K562 (cell line): ENCODE measurements around the gene SOD1. TPM values are rescaled to one million over a fixed set of nuclear protein-coding genes. Genes with fewer than 3 reads are reported as not detected.
A peak's percentile ranks its signal among the peaks of the same experiment; 100 is the strongest.

Experiments
- ASH1L ChIP-seq: fragments of 450-650 bp; IDR thresholded peaks from 2 replicates; pipeline ENCODE4 v1.6.1; 2018; ENCODE audit warnings: borderline replicate concordance, mild to moderate bottlenecking, low read depth; ENCODE audit not compliant: partially characterized antibody
- BRF1 ChIP-seq: IDR thresholded peaks from 3 replicates; pipeline ENCODE4 v1.6.1; 2011; ENCODE audit warnings: borderline replicate concordance, mild to moderate bottlenecking; ENCODE audit not compliant: insufficient read length; ENCODE audit errors: extremely low read depth
- BRF2 ChIP-seq: IDR thresholded peaks from 3 replicates; pipeline ENCODE4 v1.6.1; 2011; ENCODE audit warnings: borderline replicate concordance, mild to moderate bottlenecking; ENCODE audit not compliant: insufficient read length, insufficient read depth
- DMBX1 ChIP-seq: fragments of 250-450 bp; sonication (Bioruptor Pico); IDR thresholded peaks from 2 replicates; pipeline ENCODE4 v1.8.0; 2022; ENCODE audit warnings: inconsistent platforms, mild to moderate bottlenecking, moderate library complexity, borderline replicate concordance
- ELF4 ChIP-seq: fragments of 450-650 bp; formaldehyde crosslinking; IDR thresholded peaks from 2 replicates; pipeline ENCODE4 v1.4.0; 2022; ENCODE audit warnings: missing genetic modification characterization
- FUS ChIP-seq: fragments of 200-400 bp; formaldehyde crosslinking; optimal IDR thresholded peaks from 2 replicates; pipeline ENCODE3; 2017; ENCODE audit warnings: low read depth, low read length
- KAT7 ChIP-seq: sonication (generic); formaldehyde crosslinking; IDR thresholded peaks from 2 replicates; pipeline ENCODE4 v1.8.0; 2022; ENCODE audit warnings: missing genetic modification reagents, mild to moderate bottlenecking, borderline replicate concordance
- LCOR ChIP-seq: sonication (generic); formaldehyde crosslinking; IDR thresholded peaks from 2 replicates; pipeline ENCODE4 v1.8.0; 2022; ENCODE audit warnings: mild to moderate bottlenecking, missing genetic modification reagents
- MAZ ChIP-seq, 2 experiments: fragments of 450-650 bp in 1 of 2; sonication (generic) in 1 of 2; formaldehyde crosslinking; IDR thresholded peaks in 1 of 2; conservative IDR thresholded peaks in 1 of 2; 2 replicates each; pipeline versions ENCODE4 v1.4.0 to v1.5.0; 2020; ENCODE audit warnings: mild to moderate bottlenecking in 1 of 2, missing genetic modification reagents in 1 of 2
- PHF21A ChIP-seq: fragments of 450-650 bp; IDR thresholded peaks from 2 replicates; pipeline ENCODE4 v1.6.1; 2017; ENCODE audit warnings: low read depth, borderline replicate concordance
- RB1 ChIP-seq: fragments of 450-650 bp; IDR thresholded peaks from 2 replicates; pipeline ENCODE4 v1.6.1; 2017; ENCODE audit warnings: low read depth, mild to moderate bottlenecking
- RBM39 ChIP-seq: fragments of 200-400 bp; formaldehyde crosslinking; optimal IDR thresholded peaks from 2 replicates; pipeline ENCODE3; 2018; ENCODE audit warnings: low read depth, low read length
- RFX7 ChIP-seq: fragments of 250-450 bp; sonication (Bioruptor Pico); IDR thresholded peaks from 2 replicates; pipeline ENCODE4 v1.5.1; 2021; ENCODE audit warnings: mild to moderate bottlenecking
- SIN3A ChIP-seq, 2 experiments: fragments of 150-350 bp in 1 of 2; IDR thresholded peaks; 2 replicates each; pipeline ENCODE4 v1.6.1; 2011 to 2016; ENCODE audit warnings: borderline replicate concordance in 2 of 2, low read depth in 2 of 2, low read length in 2 of 2, mild to moderate bottlenecking in 2 of 2, moderate library complexity in 2 of 2; ENCODE audit not compliant: control insufficient read depth in 1 of 2
- SMARCC2 ChIP-seq: fragments of 450-650 bp; IDR thresholded peaks from 2 replicates; pipeline ENCODE4 v1.6.1; 2017; ENCODE audit warnings: antibody characterized with exemption, moderate library complexity, mild to moderate bottlenecking, low read depth
- SREBF1 ChIP-seq: fragments of 150-350 bp; IDR thresholded peaks from 2 replicates; pipeline ENCODE4 v1.6.1; 2014; ENCODE audit warnings: antibody characterized with exemption, low read depth, low read length, borderline replicate concordance
- SUPT5H ChIP-seq: fragments of 450-650 bp; IDR thresholded peaks from 2 replicates; pipeline ENCODE4 v1.6.1; 2016
- ZBTB17 ChIP-seq: fragments of 450-650 bp; formaldehyde crosslinking; IDR thresholded peaks from 2 replicates; pipeline ENCODE4 v1.4.0; 2020; ENCODE audit warnings: mild to moderate bottlenecking
- ZC3H4 ChIP-seq: sonication (generic); formaldehyde crosslinking; IDR thresholded peaks from 2 replicates; pipeline ENCODE4 v1.9.0; 2021; ENCODE audit warnings: missing genetic modification reagents, borderline replicate concordance
- ZNF134 ChIP-seq: fragments of 250-450 bp; sonication (Bioruptor Pico); conservative IDR thresholded peaks from 2 replicates; pipeline ENCODE4 v1.4.0; 2020
- ZNF280A ChIP-seq: fragments of 450-650 bp; IDR thresholded peaks from 2 replicates; pipeline ENCODE4 v1.6.1; 2018; ENCODE audit warnings: mild to moderate bottlenecking, low read depth; ENCODE audit not compliant: partially characterized antibody
- ZNF512 ChIP-seq: IDR thresholded peaks from 2 replicates; pipeline ENCODE4 v1.6.1; 2016; ENCODE audit warnings: missing genetic modification characterization, missing compliant biosample characterization
- ZNF785 ChIP-seq: fragments of 250-450 bp; sonication (Bioruptor Pico); IDR thresholded peaks from 2 replicates; pipeline ENCODE4 v1.4.0; 2020; ENCODE audit warnings: mild to moderate bottlenecking
- polyA plus RNA-seq, 8 experiments: library from polyadenylated mRNA; depleted of rRNA in 4 of 8; stranded (reverse) in 5 of 8; unstranded in 3 of 8; fragments of >200 nt; fragmentation: Nextera tagmentation in 2 of 8; fragmentation: Illumina TruSeq in 1 of 8; extraction: Ambion mirVana in 2 of 8; extraction: Trizol in 1 of 8; gene quantifications; 2 replicates each; pipeline versions ENCODE4 v1.2.1 to v1.2.3, GENCODE V29; 2011 to 2014; ENCODE audit warnings: inconsistent platforms in 1 of 8, missing spikeins in 1 of 8
- total RNA-seq, 7 experiments: library from RNA; depleted of rRNA in 6 of 7; stranded (reverse); fragments of >200 nt in 6 of 7; fragmentation: Illumina TruSeq in 2 of 7; extraction: Trizol in 2 of 7; gene quantifications; 2 replicates each; pipeline versions ENCODE4 v1.2.1 to v1.2.3, GENCODE V29; 2011 to 2021; ENCODE audit warnings: low replicate concordance in 1 of 7

The SOD1 gene
- total and polyA plus RNA-seq, 9 of the 15 experiments (the other 6 are each of a cell fraction or from before 2014, with no cell fraction given), result 452 to 1,409 (median 633) TPM

- TF ChIP-seq SIN3A (IDR thresholded peaks at IDR 0.05; ENCODE audit: borderline replicate concordance in 2 of 2, control insufficient read depth in 1 of 2, low read depth in 2 of 2, low read length in 2 of 2), result 0 out of 4 replicates have a peak, but pooled peaks of 1 of the 2 experiments have one; percentile 19
- TF ChIP-seq SMARCC2, result no peak
- no peak for TF ChIP-seq RBM39
- TF ChIP-seq KAT7 (CRISPR knock-in tag), result no peak
- TF ChIP-seq BRF1, result no peak
- TF ChIP-seq ZNF280A, result no peak
- TF ChIP-seq BRF2, result no peak
- no peak for TF ChIP-seq RFX7 (CRISPR knock-in tag)
- no peak for TF ChIP-seq FUS
- TF ChIP-seq ZNF512 (tag), result no peak
- TF ChIP-seq ZNF785, result no peak
- no peak for TF ChIP-seq RB1
- TF ChIP-seq PHF21A, result no peak
- no peak for TF ChIP-seq LCOR (CRISPR knock-in tag)
- TF ChIP-seq SUPT5H, result peak; percentile 79
- TF ChIP-seq MAZ (CRISPR knock-in tag; conservative IDR thresholded peaks at IDR 0.05 in 1 of 2, IDR thresholded peaks at IDR 0.05 in 1 of 2), result 0 out of 4 replicates have a peak, but pooled peaks of 1 of the 2 experiments have one; percentile 15
- TF ChIP-seq ASH1L, result no peak
- no peak for TF ChIP-seq DMBX1 (CRISPR knock-in tag)
- TF ChIP-seq ELF4 (CRISPR knock-in tag), result peak; percentile 77; the same call in 1 of the 2 replicates
- no peak for TF ChIP-seq SREBF1
- TF ChIP-seq ZBTB17 (CRISPR knock-in tag), result no peak
- no peak for TF ChIP-seq ZC3H4
- no peak for TF ChIP-seq ZNF134 (CRISPR knock-in tag)
Measured at GRCh38 chr21:31678478-31678877, 19.0 kb downstream of the SOD1 start (continued).
